ENCODE measurements around the gene CDH13.

CDH13 gene

GRCh38 chr16:82793528-82794245, 166.9 kb downstream of the CDH13 start:
- no peak for DNase-seq

GRCh38 chr16:82796047-82796446, 169.3 kb downstream of the CDH13 start:
- DNase-seq: no peak

GRCh38 chr16:82801361-82801760, 174.6 kb downstream of the CDH13 start:
- DNase-seq: no peak

GRCh38 chr16:82805866-82806265, 179.1 kb downstream of the CDH13 start:
- DNase-seq: no peak

- no peak for DNase-seq
Observed at GRCh38 chr16:82807311-82807710, 180.5 kb downstream of the CDH13 start.

GRCh38 chr16:82808036-82808435, 181.3 kb downstream of the CDH13 start:
- DNase-seq: no peak

GRCh38 chr16:82810077-82810476, 183.3 kb downstream of the CDH13 start:
- no peak for DNase-seq

- no peak for DNase-seq
Observed at GRCh38 chr16:82814059-82814458, 187.3 kb downstream of the CDH13 start.

GRCh38 chr16:82819286-82819685, 192.5 kb downstream of the CDH13 start:
- DNase-seq: no peak

- no peak for DNase-seq
Observed at GRCh38 chr16:82820855-82821254, 194.1 kb downstream of the CDH13 start.

- DNase-seq: no peak
Observed at GRCh38 chr16:82824408-82824807, 197.6 kb downstream of the CDH13 start.

- no peak for DNase-seq
Observed at GRCh38 chr16:82829301-82829700, 202.5 kb downstream of the CDH13 start.

- DNase-seq: no peak
Observed at GRCh38 chr16:82830944-82831343, 204.2 kb downstream of the CDH13 start.

GRCh38 chr16:82832821-82833220, 206.1 kb downstream of the CDH13 start:
- DNase-seq: no peak

GRCh38 chr16:82833378-82833993, 206.7 kb downstream of the CDH13 start:
- no peak for DNase-seq

- no peak for DNase-seq
Observed at GRCh38 chr16:82834151-82834815, 207.5 kb downstream of the CDH13 start.

- no peak for DNase-seq
Observed at GRCh38 chr16:82835487-82836155, 208.9 kb downstream of the CDH13 start.

GRCh38 chr16:82841108-82841507, 214.3 kb downstream of the CDH13 start:
- DNase-seq: no peak

GRCh38 chr16:82843606-82844271, 217.0 kb downstream of the CDH13 start:
- no peak for DNase-seq

- no peak for DNase-seq
Observed at GRCh38 chr16:82845116-82845515, 218.3 kb downstream of the CDH13 start.

GRCh38 chr16:82846806-82847205, 220.0 kb downstream of the CDH13 start:
- no peak for DNase-seq

- no peak for DNase-seq
Observed at GRCh38 chr16:82848013-82848412, 221.2 kb downstream of the CDH13 start.

- no peak for DNase-seq
Observed at GRCh38 chr16:82852388-82853008, 225.7 kb downstream of the CDH13 start.
